Left ventricle myocardium inferior (tissue), 1 donor: ENCODE results near the gene UNC13B. TPM values are rescaled to one million over a fixed set of nuclear protein-coding genes. Genes with fewer than 3 reads are reported as not detected.
A peak's percentile ranks its signal among the peaks of the same experiment; 100 is the strongest.

Source experiments
- DNase-seq: peaks from one replicate; pipeline ENCODE4 v3.0.0-alpha.2; 2020
- H3K27ac ChIP-seq: fragments of 200-600 bp; replicated peaks from 2 replicates; pipeline ENCODE4 v1.8.0; 2021
- H3K27me3 ChIP-seq: fragments of 200-600 bp; 2 replicates; pipeline ENCODE4 v1.8.0; 2021; ENCODE audit warnings: low read depth
- H3K36me3 ChIP-seq: fragments of 200-600 bp; 2 replicates; pipeline ENCODE4 v1.8.0; 2021
- H3K4me1 ChIP-seq: fragments of 200-600 bp; 2 replicates; pipeline ENCODE4 v1.8.0; 2021
- H3K4me3 ChIP-seq: fragments of 200-600 bp; 2 replicates; pipeline ENCODE4 v1.8.0; 2021; ENCODE audit warnings: mild to moderate bottlenecking, moderate library complexity
- H3K9me3 ChIP-seq: fragments of 200-600 bp; replicated peaks from 2 replicates; pipeline ENCODE4 v1.8.0; 2021
- intact Hi-C: fragments of 100-400 bp; cut with micrococcal nuclease; formaldehyde crosslinking; loops from one replicate; pipeline ENCODE4 v1.11.0; 2022
- total RNA-seq: library from RNA; stranded (reverse); fragmentation: NEBNext Ultra II Directional; extraction: Animal tissue kit (Norgen Biotek cat#: 25700); gene quantifications from one replicate; pipeline ENCODE4 v1.2.1, GENCODE V29; 2021
- TF ChIP-seq, protein P1 (sequence below): fragments of 200-600 bp; IDR thresholded peaks from 2 replicates; pipeline ENCODE4 v1.8.0; 2021; ENCODE audit warnings: antibody characterized with exemption, mild to moderate bottlenecking, borderline replicate concordance
- donor health status: DM: no; HTN: yes; CAD: no; lungs with severe emphysema.

Gene UNC13B
- total RNA-seq, 1 donor from 2014 or later, result 21.6 TPM

DNA sequence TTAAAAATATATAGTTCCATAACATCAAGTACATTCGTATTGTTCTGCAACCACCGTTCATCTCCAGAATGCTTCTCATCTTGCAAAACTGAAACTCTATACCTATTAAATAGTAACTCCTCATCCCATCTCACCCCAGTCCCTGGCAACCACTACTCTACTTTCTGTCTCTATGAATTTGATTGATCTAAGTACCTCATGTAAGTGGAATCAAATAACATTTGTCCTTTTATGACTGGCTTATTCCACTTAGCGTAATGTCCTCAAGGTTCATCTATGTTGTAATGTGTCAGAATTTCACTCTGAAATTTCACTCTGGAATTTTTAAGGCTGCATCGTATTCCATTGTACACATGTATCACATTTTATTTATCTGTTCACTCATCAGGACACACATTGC, 196.0 kb downstream of the UNC13B start:
- no peaks in the 10 kb centered on the region for H3K27me3 ChIP-seq
- TF ChIP-seq, protein P1, sequence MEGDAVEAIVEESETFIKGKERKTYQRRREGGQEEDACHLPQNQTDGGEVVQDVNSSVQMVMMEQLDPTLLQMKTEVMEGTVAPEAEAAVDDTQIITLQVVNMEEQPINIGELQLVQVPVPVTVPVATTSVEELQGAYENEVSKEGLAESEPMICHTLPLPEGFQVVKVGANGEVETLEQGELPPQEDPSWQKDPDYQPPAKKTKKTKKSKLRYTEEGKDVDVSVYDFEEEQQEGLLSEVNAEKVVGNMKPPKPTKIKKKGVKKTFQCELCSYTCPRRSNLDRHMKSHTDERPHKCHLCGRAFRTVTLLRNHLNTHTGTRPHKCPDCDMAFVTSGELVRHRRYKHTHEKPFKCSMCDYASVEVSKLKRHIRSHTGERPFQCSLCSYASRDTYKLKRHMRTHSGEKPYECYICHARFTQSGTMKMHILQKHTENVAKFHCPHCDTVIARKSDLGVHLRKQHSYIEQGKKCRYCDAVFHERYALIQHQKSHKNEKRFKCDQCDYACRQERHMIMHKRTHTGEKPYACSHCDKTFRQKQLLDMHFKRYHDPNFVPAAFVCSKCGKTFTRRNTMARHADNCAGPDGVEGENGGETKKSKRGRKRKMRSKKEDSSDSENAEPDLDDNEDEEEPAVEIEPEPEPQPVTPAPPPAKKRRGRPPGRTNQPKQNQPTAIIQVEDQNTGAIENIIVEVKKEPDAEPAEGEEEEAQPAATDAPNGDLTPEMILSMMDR, result no peak
- no peaks in the 10 kb centered on the region for H3K9me3 ChIP-seq
- no peak overlapping the region for H3K27ac ChIP-seq
- H3K4me3 ChIP-seq, result no peak overlapping the region
- intact Hi-C loops, result no loop called here
- peaks cover 5% of the 10 kb centered on the region for H3K36me3 ChIP-seq
- DNase-seq, result no peak
- H3K4me1 ChIP-seq, result no peaks in the 10 kb centered on the region

DNA sequence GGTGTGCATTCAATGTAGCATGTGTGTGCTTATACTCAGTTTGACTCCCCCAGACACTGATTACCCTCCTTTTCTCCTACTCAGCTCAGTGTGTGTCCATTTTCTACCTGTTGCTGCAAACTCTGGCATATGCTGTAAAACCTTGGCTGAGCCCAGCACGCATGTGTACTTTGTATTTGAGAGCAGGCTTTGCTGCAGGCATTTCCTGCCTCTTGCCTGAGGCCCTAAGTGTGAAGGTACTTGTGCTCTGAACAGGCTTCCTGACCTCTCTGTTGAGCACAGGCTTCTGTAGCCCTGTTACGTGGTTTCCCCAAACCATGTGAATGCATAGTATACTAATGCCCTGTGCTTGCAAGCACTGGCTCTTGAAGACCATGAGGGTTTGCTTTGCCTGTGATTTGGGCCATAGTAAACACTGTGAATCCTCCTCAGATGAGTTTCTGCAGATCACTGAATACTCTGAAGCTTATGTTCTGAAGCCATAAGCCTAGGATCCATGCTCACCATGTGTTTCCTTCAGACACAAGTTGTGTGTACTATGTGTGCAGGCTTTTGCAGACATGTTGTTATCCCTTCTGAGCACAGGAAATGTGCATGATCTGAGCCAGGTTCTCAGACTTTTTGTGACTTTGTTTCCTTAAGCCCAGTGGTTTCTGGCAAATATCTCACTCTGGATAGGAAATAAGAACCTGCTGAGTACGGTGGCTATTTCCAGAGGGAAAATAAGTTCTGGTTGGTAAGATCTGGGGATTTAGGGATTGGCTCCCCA, 203.2 kb downstream of the UNC13B start:
- H3K36me3 ChIP-seq, result peaks cover 5% of the 10 kb centered on the region
- H3K9me3 ChIP-seq, result no peaks in the 10 kb centered on the region
- H3K27me3 ChIP-seq, result no peaks in the 10 kb centered on the region
- H3K27ac ChIP-seq, result peak overlapping the region; percentile 60
- H3K4me3 ChIP-seq, result no peak overlapping the region
- H3K4me1 ChIP-seq, result peaks cover 40% of the 10 kb centered on the region
- TF ChIP-seq, protein P1, result no peak
- no peak for DNase-seq
- intact Hi-C loops, result no loop called here

DNA sequence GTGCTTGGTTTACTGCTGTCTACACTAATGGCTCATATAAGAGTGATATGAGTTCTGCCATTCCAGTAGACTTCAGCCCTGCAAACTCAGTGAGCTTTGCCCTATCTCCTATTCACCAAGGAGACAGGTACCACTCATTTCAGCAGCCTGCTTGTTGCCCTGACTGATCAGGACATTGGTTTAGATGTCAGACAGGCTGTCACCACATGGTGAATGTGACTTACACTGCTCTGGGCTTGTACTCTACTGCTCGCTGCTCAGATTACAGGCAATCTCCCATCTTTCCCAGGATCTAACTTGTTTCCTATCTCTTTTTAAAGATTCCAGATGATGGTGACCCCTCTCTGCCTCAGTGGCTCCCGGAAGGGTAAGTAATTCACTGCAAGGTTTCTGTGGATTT, 204.8 kb downstream of the UNC13B start:
- TF ChIP-seq, protein P1, result no peak
- H3K4me1 ChIP-seq, result peaks cover 40% of the 10 kb centered on the region
- DNase-seq, result no peak
- intact Hi-C loops, result no loop called here
- H3K27ac ChIP-seq, result peak overlapping the region; percentile 60
- H3K4me3 ChIP-seq, result no peak overlapping the region
- no peaks in the 10 kb centered on the region for H3K9me3 ChIP-seq
- H3K36me3 ChIP-seq, result peaks cover 21% of the 10 kb centered on the region
- no peaks in the 10 kb centered on the region for H3K27me3 ChIP-seq

DNA sequence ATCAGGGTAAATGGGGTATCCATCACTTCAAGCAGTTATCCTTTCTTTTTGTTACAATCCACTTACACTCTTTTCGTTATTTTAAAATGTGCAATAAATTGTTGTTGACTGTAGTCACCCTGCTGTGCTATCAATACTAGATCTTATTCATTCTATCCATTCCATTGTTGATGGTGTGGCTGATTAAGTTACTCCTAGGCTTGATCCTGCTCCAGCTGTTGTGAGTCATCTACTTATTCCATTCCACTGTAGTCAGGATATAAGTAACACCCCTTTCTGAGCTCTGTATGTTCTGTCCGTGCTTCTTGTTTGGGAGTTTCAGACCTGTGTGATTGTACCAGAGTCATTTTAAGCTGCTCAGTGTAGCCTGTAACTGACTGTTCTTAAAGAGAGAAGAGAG, 205.6 kb downstream of the UNC13B start:
- intact Hi-C loops, result no loop called here
- peaks cover 40% of the 10 kb centered on the region for H3K4me1 ChIP-seq
- H3K27ac ChIP-seq, result no peak overlapping the region
- TF ChIP-seq, protein P1, result no peak
- peaks cover 27% of the 10 kb centered on the region for H3K36me3 ChIP-seq
- H3K9me3 ChIP-seq, result no peaks in the 10 kb centered on the region
- no peaks in the 10 kb centered on the region for H3K27me3 ChIP-seq
- H3K4me3 ChIP-seq, result no peak overlapping the region
- DNase-seq, result no peak

DNA sequence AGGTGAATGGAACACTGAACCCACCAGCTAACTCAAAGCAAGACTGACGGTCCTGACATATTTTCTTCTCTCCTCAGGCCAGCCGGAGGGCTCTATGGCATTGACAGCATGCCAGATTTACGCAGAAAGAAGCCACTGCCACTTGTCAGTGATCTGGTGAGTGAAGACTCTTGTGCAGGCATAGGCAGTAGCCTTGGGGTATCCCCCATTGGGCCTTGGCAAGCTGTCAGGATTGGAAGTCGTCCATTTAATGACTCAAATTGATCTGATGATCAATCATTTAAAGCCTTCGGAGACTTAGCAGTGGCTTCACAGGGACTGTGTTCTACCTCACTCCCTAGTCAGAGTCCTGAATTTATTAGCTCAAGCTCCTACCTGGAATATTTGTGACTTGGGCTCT, 208.4 kb downstream of the UNC13B start:
- peaks cover 34% of the 10 kb centered on the region for H3K4me1 ChIP-seq
- TF ChIP-seq, protein P1, result no peak
- no peak overlapping the region for H3K4me3 ChIP-seq
- H3K27ac ChIP-seq, result no peak overlapping the region
- no peak for DNase-seq
- H3K27me3 ChIP-seq, result no peaks in the 10 kb centered on the region
- H3K9me3 ChIP-seq, result no peaks in the 10 kb centered on the region
- intact Hi-C loops, result loop anchor here (10.0 kb wide), 1 partner anchor 245 kb away; no protein-coding TSS in a partner anchor
- peaks cover 34% of the 10 kb centered on the region for H3K36me3 ChIP-seq
